Vagina (tissue), 2 donors: ENCODE data around the gene EYS. TPM values are rescaled to one million over a fixed set of nuclear protein-coding genes. Genes with fewer than 3 reads are reported as not detected.

ENCODE experiments used
- DNase-seq, 2 donors: peaks; one replicate each; pipeline ENCODE4 v3.0.0-alpha.2; 2017; ENCODE audit errors: extremely low spot score in 2 of 2
- H3K27ac ChIP-seq: fragments of 200-600 bp; sonication (generic); one replicate; pipeline ENCODE4 v1.5.1; 2019
- H3K27me3 ChIP-seq: fragments of 200-600 bp; sonication (generic); one replicate; pipeline ENCODE4 v1.5.1; 2019
- H3K36me3 ChIP-seq, 2 donors: fragments of 200-600 bp; sonication (generic); one replicate each; pipeline ENCODE4 v1.5.1; 2017 to 2019
- H3K4me1 ChIP-seq: fragments of 200-600 bp; sonication (generic); one replicate; pipeline ENCODE4 v1.5.1; 2019
- H3K4me3 ChIP-seq, 2 donors: fragments of 200-600 bp; sonication (generic); 1 replicate in 1 of 2; 2 replicates in 1 of 2; pipeline ENCODE4 v1.5.1; 2016 to 2019
- H3K9me3 ChIP-seq: fragments of 200-600 bp; sonication (generic); one replicate; pipeline ENCODE4 v1.5.1; 2019
- POLR2A ChIP-seq, 2 donors: fragments of 450-650 bp; IDR thresholded peaks; one replicate each; pipeline ENCODE4 v1.6.1; 2017; ENCODE audit warnings: antibody characterized with exemption in 2 of 2, mild to moderate bottlenecking in 2 of 2, moderate library complexity in 2 of 2
- POLR2AphosphoS5 ChIP-seq, 2 donors: sonication (generic); formaldehyde crosslinking; IDR thresholded peaks; one replicate each; pipeline ENCODE4 v1.9.0; 2017; ENCODE audit warnings: antibody characterized with exemption in 2 of 2, mild to moderate bottlenecking in 2 of 2, low read depth in 1 of 2; ENCODE audit not compliant: insufficient read depth in 1 of 2
- intact Hi-C: fragments of 100-400 bp; cut with DNase I; formaldehyde crosslinking; loops from one replicate; pipeline ENCODE4 v1.15.1; 2023
- total RNA-seq: library from RNA; depleted of rRNA; stranded (reverse); fragments of >200 nt; gene quantifications from one replicate; pipeline ENCODE4 v1.2.3, GENCODE V29; 2016
- TF ChIP-seq, protein P1 (sequence below), 3 experiments: fragments of 450-650 bp in 2 of 3; fragments of 200-600 bp in 1 of 3; sonication (generic) in 1 of 3; IDR thresholded peaks; one replicate each; pipeline ENCODE4 v1.5.1; 2017 to 2019; ENCODE audit warnings: antibody characterized with exemption in 3 of 3, mild to moderate bottlenecking in 2 of 3, moderate library complexity in 2 of 3

The EYS gene
- total RNA-seq, 1 donor from 2014 or later = not detected

DNA sequence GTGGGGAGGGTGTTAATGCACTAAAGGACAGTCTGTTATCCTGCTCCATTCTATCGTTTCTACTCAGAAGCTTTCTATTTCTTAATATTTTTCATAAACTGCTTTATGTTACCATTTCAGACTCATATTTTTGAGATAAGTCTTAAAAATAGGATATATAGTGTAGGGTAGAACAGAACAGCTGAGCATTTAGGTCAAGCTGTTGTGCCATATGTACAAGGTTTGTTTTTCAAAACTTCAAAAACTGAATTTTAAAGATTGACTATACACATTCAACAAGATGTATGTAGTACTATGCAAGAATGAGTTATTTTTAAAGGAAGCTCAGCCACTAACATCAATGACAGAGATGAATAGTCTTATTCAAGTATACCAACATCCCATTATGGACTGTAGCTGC, 1634.3 kb downstream of the EYS start:
- H3K27me3 ChIP-seq = no peaks in the 10 kb centered on the region
- H3K9me3 ChIP-seq = no peaks in the 10 kb centered on the region
- intact Hi-C loops = no loop called here
- no peak overlapping the region for H3K27ac ChIP-seq
- no peak overlapping the region for H3K4me3 ChIP-seq
- DNase-seq = no peak
- H3K36me3 ChIP-seq = no peaks in the 10 kb centered on the region
- TF ChIP-seq POLR2AphosphoS5 (IDR thresholded peaks at IDR 0.05; ENCODE audit: insufficient read depth in 1 of 2, low read depth in 1 of 2) (no peak), POLR2A (IDR thresholded peaks at IDR 0.05) (no peak)
- TF ChIP-seq, protein P1, sequence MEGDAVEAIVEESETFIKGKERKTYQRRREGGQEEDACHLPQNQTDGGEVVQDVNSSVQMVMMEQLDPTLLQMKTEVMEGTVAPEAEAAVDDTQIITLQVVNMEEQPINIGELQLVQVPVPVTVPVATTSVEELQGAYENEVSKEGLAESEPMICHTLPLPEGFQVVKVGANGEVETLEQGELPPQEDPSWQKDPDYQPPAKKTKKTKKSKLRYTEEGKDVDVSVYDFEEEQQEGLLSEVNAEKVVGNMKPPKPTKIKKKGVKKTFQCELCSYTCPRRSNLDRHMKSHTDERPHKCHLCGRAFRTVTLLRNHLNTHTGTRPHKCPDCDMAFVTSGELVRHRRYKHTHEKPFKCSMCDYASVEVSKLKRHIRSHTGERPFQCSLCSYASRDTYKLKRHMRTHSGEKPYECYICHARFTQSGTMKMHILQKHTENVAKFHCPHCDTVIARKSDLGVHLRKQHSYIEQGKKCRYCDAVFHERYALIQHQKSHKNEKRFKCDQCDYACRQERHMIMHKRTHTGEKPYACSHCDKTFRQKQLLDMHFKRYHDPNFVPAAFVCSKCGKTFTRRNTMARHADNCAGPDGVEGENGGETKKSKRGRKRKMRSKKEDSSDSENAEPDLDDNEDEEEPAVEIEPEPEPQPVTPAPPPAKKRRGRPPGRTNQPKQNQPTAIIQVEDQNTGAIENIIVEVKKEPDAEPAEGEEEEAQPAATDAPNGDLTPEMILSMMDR (IDR thresholded peaks at IDR 0.05) = no peak
- no peaks in the 10 kb centered on the region for H3K4me1 ChIP-seq

DNA sequence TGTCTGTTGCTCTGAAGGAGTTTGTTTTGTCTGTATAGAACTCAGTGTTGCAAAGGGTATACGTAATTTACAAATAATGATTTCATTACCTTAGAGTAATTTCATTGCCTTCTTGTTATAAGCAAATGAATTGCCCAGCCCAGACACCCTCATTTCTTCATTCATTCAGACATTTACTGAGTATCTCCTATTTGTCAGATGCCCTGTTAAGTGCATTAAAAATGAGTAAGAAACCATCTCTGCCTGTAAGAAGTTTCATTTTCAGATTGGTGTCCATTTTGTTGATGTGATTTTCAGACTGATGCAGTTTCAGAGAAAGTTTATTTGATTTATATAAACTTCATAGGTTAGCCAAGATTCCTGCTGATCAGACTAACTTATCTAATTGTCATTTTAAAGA, 1642.1 kb downstream of the EYS start:
- Histone ChIP-seq H3K27ac (no peak overlapping the region), H3K4me3 (no peak overlapping the region), H3K9me3 (no peaks in the 10 kb centered on the region), H3K4me1 (no peaks in the 10 kb centered on the region), H3K36me3 (no peaks in the 10 kb centered on the region), H3K27me3 (no peaks in the 10 kb centered on the region)
- TF ChIP-seq, protein P1 (IDR thresholded peaks at IDR 0.05) = no peak
- TF ChIP-seq POLR2A (IDR thresholded peaks at IDR 0.05) (no peak), POLR2AphosphoS5 (IDR thresholded peaks at IDR 0.05; ENCODE audit: insufficient read depth in 1 of 2, low read depth in 1 of 2) (no peak)
- intact Hi-C loops = no loop called here
- no peak for DNase-seq

DNA sequence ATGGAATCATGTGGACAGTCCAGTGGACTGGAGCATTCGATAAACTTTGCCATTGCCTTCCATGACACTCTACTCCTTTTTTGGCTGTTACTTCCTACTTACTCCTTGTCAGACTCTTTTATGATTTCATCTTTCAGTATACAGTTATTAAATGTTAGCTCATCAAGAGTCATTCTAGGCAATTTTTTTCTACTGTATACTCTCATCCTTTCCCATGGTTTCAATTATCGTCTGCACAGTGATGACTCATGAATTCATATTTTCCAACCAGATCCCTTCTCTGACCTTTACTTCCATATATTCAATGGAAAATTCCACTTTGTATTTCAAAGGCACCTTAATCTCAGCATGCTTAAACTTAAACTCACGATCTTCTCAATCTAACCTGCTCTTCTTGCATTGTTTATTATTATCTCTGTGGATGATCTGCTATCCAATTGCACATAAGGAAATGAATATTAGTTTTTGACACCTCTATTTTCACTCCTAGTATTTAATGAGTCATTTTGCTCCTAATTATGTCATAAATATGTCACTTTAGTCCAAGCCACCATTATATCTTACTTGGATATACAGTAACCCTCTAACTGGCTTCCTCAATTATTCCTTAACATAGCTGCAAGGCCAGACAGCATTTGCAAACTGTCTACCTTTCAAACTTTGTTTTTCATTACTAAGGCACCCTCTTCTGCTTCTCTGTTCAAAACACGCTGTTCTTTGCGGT, 1643.9 kb downstream of the EYS start:
- no peaks in the 10 kb centered on the region for H3K36me3 ChIP-seq
- no peak overlapping the region for H3K4me3 ChIP-seq
- TF ChIP-seq POLR2AphosphoS5 (IDR thresholded peaks at IDR 0.05; ENCODE audit: insufficient read depth in 1 of 2, low read depth in 1 of 2) = no peak
- no peak for TF ChIP-seq POLR2A (IDR thresholded peaks at IDR 0.05)
- TF ChIP-seq, protein P1 (IDR thresholded peaks at IDR 0.05) = no peak
- no peak for DNase-seq
- no peaks in the 10 kb centered on the region for H3K4me1 ChIP-seq
- no peaks in the 10 kb centered on the region for H3K9me3 ChIP-seq
- no peak overlapping the region for H3K27ac ChIP-seq
- intact Hi-C loops = no loop called here
- H3K27me3 ChIP-seq = no peaks in the 10 kb centered on the region

DNA sequence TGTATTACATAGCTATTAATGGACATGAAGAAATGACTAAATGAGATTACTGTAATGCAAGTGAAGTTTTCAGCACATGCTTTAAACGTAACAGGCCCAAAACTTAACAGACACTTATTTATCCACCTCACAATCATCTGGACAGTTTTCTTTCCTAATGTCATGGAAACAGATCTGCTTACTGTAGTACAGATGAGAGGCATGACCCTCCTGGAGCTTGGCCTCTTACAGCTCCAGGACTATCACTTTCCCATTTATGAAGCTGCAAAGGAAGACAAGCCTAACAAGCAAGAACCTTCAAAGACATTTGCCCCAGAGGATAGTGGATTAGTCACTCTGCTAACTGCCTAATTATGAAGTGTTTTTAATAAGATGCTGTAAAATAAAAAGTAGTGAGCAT, 1652.2 kb downstream of the EYS start:
- TF ChIP-seq, protein P1 (IDR thresholded peaks at IDR 0.05) = no peak
- TF ChIP-seq POLR2AphosphoS5 (IDR thresholded peaks at IDR 0.05; ENCODE audit: insufficient read depth in 1 of 2, low read depth in 1 of 2) (no peak), POLR2A (IDR thresholded peaks at IDR 0.05) (no peak)
- intact Hi-C loops = no loop called here
- Histone ChIP-seq H3K4me1 (no peaks in the 10 kb centered on the region), H3K36me3 (no peaks in the 10 kb centered on the region), H3K27ac (no peak overlapping the region), H3K9me3 (no peaks in the 10 kb centered on the region), H3K27me3 (no peaks in the 10 kb centered on the region), H3K4me3 (no peak overlapping the region)
- DNase-seq = no peak

DNA sequence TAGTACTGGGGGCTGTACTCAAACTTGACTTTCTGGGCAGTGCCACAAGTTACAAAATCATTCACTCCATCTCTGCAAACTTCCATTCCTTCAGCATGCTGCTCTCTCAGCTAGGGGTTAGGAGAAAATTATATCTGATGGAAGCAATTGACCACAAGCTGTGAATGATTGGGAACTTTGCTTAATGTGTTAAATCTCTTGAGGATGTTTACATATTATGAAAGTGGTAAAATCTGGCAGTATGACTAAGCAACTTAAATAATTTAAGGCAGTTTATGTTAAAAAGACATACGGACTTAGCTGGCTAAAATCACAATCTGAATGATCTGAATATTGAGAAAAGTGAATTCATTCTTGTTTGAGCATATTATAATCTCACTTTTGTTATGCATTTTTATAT, 1656.4 kb downstream of the EYS start:
- H3K9me3 ChIP-seq = no peaks in the 10 kb centered on the region
- TF ChIP-seq POLR2AphosphoS5 (IDR thresholded peaks at IDR 0.05; ENCODE audit: insufficient read depth in 1 of 2, low read depth in 1 of 2) (no peak), POLR2A (IDR thresholded peaks at IDR 0.05) (no peak)
- TF ChIP-seq, protein P1 (IDR thresholded peaks at IDR 0.05) = no peak
- intact Hi-C loops = no loop called here
- DNase-seq = no peak
- no peak overlapping the region for H3K4me3 ChIP-seq
- no peaks in the 10 kb centered on the region for H3K27me3 ChIP-seq
- H3K36me3 ChIP-seq = no peaks in the 10 kb centered on the region
- no peak overlapping the region for H3K27ac ChIP-seq
- no peaks in the 10 kb centered on the region for H3K4me1 ChIP-seq
